Esophagus squamous epithelium (tissue), 5 donors: ENCODE data around the gene CELF4. TPM values are rescaled to one million over a fixed set of nuclear protein-coding genes. Genes with fewer than 3 reads are reported as not detected.

Source experiments
- DNase-seq: peaks from one replicate; lab custom pipeline; 2025; lab: John Stamatoyannopoulos, UW
- H3K27ac ChIP-seq, 4 donors: fragments of 200-600 bp; sonication (generic); one replicate each; pipeline ENCODE4 v1.5.1; 2016 to 2019; ENCODE audit warnings: mild to moderate bottlenecking in 1 of 4
- H3K27me3 ChIP-seq, 4 donors: fragments of 200-600 bp; sonication (generic); 1 replicate in 3 of 4; 2 replicates in 1 of 4; pipeline versions ENCODE4 v1.5.1 to v1.6.0; 2017 to 2021; ENCODE audit warnings: antibody characterized with exemption in 1 of 4
- H3K36me3 ChIP-seq, 3 donors: fragments of 200-600 bp; sonication (generic); one replicate each; pipeline ENCODE4 v1.5.1; 2016 to 2019
- H3K4me1 ChIP-seq, 3 donors: fragments of 200-600 bp; sonication (generic); one replicate each; pipeline ENCODE4 v1.5.1; 2017 to 2019
- H3K4me3 ChIP-seq, 4 donors: fragments of 200-600 bp; sonication (generic); 1 replicate in 3 of 4; 2 replicates in 1 of 4; pipeline ENCODE4 v1.5.1; 2016 to 2019; ENCODE audit warnings: mild to moderate bottlenecking in 2 of 4, moderate library complexity in 1 of 4
- H3K9me3 ChIP-seq, 3 donors: fragments of 200-600 bp; sonication (generic); one replicate each; pipeline ENCODE4 v1.5.1; 2016 to 2019
- CTCF ChIP-seq, 6 experiments: fragments of 450-650 bp in 4 of 6; fragments of 200-600 bp in 2 of 6; sonication (generic) in 2 of 6; IDR thresholded peaks; one replicate each; pipeline ENCODE4 v1.5.1; 2016 to 2019; ENCODE audit warnings: antibody characterized with exemption in 6 of 6, mild to moderate bottlenecking in 4 of 6, moderate library complexity in 4 of 6
- POLR2A ChIP-seq, 4 donors: fragments of 450-650 bp; IDR thresholded peaks; one replicate each; pipeline ENCODE4 v1.6.1; 2017; ENCODE audit warnings: antibody characterized with exemption in 4 of 4, mild to moderate bottlenecking in 4 of 4, moderate library complexity in 3 of 4
- WGBS, 2 donors: methylation state at CpG; one replicate each; pipeline ENCODE4 v1.1.5; 2018; 5-methylcytosine and 5-hydroxymethylcytosine counted together
- intact Hi-C: fragments of 100-400 bp; cut with DNase I; formaldehyde crosslinking; loops from one replicate; pipeline ENCODE4 v1.15.0; 2022
- total RNA-seq, 4 donors: library from RNA; depleted of rRNA; stranded (reverse); fragments of >200 nt; gene quantifications; one replicate each; pipeline ENCODE4 v1.1.0, GENCODE V29; 2016
- donor health status: DM: yes; HTN: yes; CAD: no.

Gene CELF4
- total RNA-seq, 4 donors from 2014 or later = not detected

GRCh38 chr18:37481072-37481471 lies 84.5 kb downstream of the CELF4 start:
- no peak for DNase-seq
- Histone ChIP-seq H3K27me3 (peaks cover 0 to 87% (median 4%) of the 10 kb centered on the region in 4 donors), H3K4me1 (peaks cover 4 to 13% (median 12%) of the 10 kb centered on the region in 3 donors), H3K27ac (no peak overlapping the region), H3K4me3 (no peak overlapping the region), H3K36me3 (no peaks in the 10 kb centered on the region), H3K9me3 (no peaks in the 10 kb centered on the region)
- 27 to 48% methylated on average over 4 of the region's 4 CpGs for WGBS, 2 donors
- intact Hi-C loops = no loop called here
- no peak for TF ChIP-seq POLR2A (IDR thresholded peaks at IDR 0.05)
- no peak for TF ChIP-seq CTCF (IDR thresholded peaks at IDR 0.05)

GRCh38 chr18:37476611-37477295 lies 88.8 kb downstream of the CELF4 start:
- TF ChIP-seq POLR2A (IDR thresholded peaks at IDR 0.05) (no peak), CTCF (IDR thresholded peaks at IDR 0.05) (no peak)
- no peak for DNase-seq

GRCh38 chr18:37476182-37476581 lies 89.4 kb downstream of the CELF4 start:
- Histone ChIP-seq H3K27me3 (peaks cover 0 to 45% (median 0%) of the 10 kb centered on the region in 4 donors), H3K4me1 (no peaks in the 10 kb centered on the region), H3K36me3 (no peaks in the 10 kb centered on the region), H3K27ac (no peak overlapping the region), H3K9me3 (no peaks in the 10 kb centered on the region), H3K4me3 (no peak overlapping the region)
- DNase-seq = no peak
- intact Hi-C loops = no loop called here
- WGBS, 2 donors = 28 to 44% methylated on average over 6 of the region's 6 CpGs
- TF ChIP-seq CTCF (IDR thresholded peaks at IDR 0.05) (peak in 5 of 6 experiments; percentile 20 to 53 (median 42)), POLR2A (IDR thresholded peaks at IDR 0.05) (no peak)

More at GRCh38 chr18:37476611-37477295, 88.8 kb downstream of the CELF4 start:
- 48 to 56% methylated on average over 12 to 13 of the region's 22 CpGs for WGBS, 2 donors
- Histone ChIP-seq H3K36me3 (no peaks in the 10 kb centered on the region), H3K4me3 (no peak overlapping the region), H3K27me3 (peaks cover 0 to 45% (median 0%) of the 10 kb centered on the region in 4 donors), H3K9me3 (no peaks in the 10 kb centered on the region), H3K4me1 (no peaks in the 10 kb centered on the region), H3K27ac (no peak overlapping the region)
- intact Hi-C loops = no loop called here

GRCh38 chr18:37473195-37473840 lies 92.3 kb downstream of the CELF4 start:
- WGBS, 2 donors = 58 to 64% methylated on average over 8 of the region's 8 CpGs
- intact Hi-C loops = no loop called here

More at GRCh38 chr18:37473195-37473840, 92.3 kb downstream of the CELF4 start:
- Histone ChIP-seq H3K27ac (no peak overlapping the region), H3K36me3 (no peaks in the 10 kb centered on the region), H3K27me3 (peaks cover 0 to 38% (median 0%) of the 10 kb centered on the region in 4 donors), H3K4me1 (no peaks in the 10 kb centered on the region), H3K4me3 (no peak overlapping the region), H3K9me3 (no peaks in the 10 kb centered on the region)
- TF ChIP-seq CTCF (IDR thresholded peaks at IDR 0.05) (no peak), POLR2A (IDR thresholded peaks at IDR 0.05) (no peak)
- DNase-seq = no peak
